ENCODE measurements around the gene ARHGEF7. TPM values are rescaled to one million over a fixed set of nuclear protein-coding genes. Genes with fewer than 3 reads are reported as not detected.

ARHGEF7 gene
- total and polyA plus RNA-seq, 2 experiments from 2014 or later: 23.6 to 58.9 TPM

DNA sequence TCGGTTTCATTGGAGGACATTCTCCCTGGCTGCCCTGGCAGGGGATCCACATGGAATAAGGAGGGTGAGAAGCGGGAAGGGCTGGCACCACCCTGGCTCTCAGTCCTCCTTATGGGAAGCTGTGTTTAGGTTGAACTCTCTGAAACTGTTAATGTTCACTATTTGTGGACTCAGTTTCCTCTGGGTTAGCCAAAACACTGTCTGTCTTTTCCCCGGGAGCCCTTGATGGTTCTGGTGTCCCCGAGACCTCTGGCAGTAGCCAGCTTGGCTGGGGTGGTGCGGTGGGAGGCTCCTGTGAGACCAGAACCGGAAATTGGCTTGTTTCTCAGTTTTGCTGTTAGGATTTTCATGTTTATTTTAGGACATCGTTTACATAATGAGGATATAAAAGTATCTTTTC, 157.0 kb downstream of the ARHGEF7 start (continued):
- no peak for TF ChIP-seq REST (IDR thresholded peaks at IDR 0.05; ENCODE audit: unreplicated experiment)
- TF ChIP-seq CREB1 (CRISPR knock-in tag; IDR thresholded peaks at IDR 0.05; ENCODE audit: low read depth): no peak
- no peak for TF ChIP-seq EZH2phosphoT487 (IDR thresholded peaks at IDR 0.05; ENCODE audit: unreplicated experiment)
- no peak for TF ChIP-seq JUNB (IDR thresholded peaks at IDR 0.05; ENCODE audit: unreplicated experiment)
- TF ChIP-seq POLR2AphosphoS5 (IDR thresholded peaks at IDR 0.05; ENCODE audit: low read depth): no peak
- no peak for TF ChIP-seq ZNF331 (CRISPR knock-in tag; IDR thresholded peaks at IDR 0.05; ENCODE audit: low read depth)
- TF ChIP-seq, protein P1, sequence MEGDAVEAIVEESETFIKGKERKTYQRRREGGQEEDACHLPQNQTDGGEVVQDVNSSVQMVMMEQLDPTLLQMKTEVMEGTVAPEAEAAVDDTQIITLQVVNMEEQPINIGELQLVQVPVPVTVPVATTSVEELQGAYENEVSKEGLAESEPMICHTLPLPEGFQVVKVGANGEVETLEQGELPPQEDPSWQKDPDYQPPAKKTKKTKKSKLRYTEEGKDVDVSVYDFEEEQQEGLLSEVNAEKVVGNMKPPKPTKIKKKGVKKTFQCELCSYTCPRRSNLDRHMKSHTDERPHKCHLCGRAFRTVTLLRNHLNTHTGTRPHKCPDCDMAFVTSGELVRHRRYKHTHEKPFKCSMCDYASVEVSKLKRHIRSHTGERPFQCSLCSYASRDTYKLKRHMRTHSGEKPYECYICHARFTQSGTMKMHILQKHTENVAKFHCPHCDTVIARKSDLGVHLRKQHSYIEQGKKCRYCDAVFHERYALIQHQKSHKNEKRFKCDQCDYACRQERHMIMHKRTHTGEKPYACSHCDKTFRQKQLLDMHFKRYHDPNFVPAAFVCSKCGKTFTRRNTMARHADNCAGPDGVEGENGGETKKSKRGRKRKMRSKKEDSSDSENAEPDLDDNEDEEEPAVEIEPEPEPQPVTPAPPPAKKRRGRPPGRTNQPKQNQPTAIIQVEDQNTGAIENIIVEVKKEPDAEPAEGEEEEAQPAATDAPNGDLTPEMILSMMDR (conservative IDR thresholded peaks at IDR 0.05; ENCODE audit: low read depth in 2 of 2): no peak
- no peak for TF ChIP-seq STAT1 (IDR thresholded peaks at IDR 0.05; ENCODE audit: unreplicated experiment)

GRCh38 chr13:111275382-111275781, 160.3 kb downstream of the ARHGEF7 start:
- H4K20me1 ChIP-seq (replicated peaks; ENCODE audit: insufficient read depth): no peaks in the 10 kb centered on the region
- peaks cover 7% of the 10 kb centered on the region for H3K79me2 ChIP-seq (replicated peaks; ENCODE audit: insufficient read depth)
- Mint-ChIP-seq H3K4me3 (no peak overlapping the region), H3K27me3 (ENCODE audit: insufficient read depth, low read depth, poor library complexity) (no peaks in the 10 kb centered on the region), H3K4me1 (no peaks in the 10 kb centered on the region), H3K9me3 (no peaks in the 10 kb centered on the region), H3K27ac (no peak overlapping the region), H3K36me3 (ENCODE audit: low read depth) (peaks cover 31% of the 10 kb centered on the region)
- H3F3A ChIP-seq (replicated peaks; ENCODE audit: low read depth): no peaks in the 10 kb centered on the region
- no peaks in the 10 kb centered on the region for H3K27me3 ChIP-seq (ENCODE audit: insufficient read depth)
- no peak overlapping the region for H3K4me3 ChIP-seq
- peaks cover 18% of the 10 kb centered on the region for H3K36me3 ChIP-seq (ENCODE audit: insufficient read depth)
- no peaks in the 10 kb centered on the region for H3K4me1 ChIP-seq (ENCODE audit: insufficient read depth)
- ATAC-seq (no peak), DNase-seq (ENCODE audit: low spot score) (no peak)
- H2AFZ ChIP-seq: no peak overlapping the region
- H3K27ac ChIP-seq (ENCODE audit: low read depth): no peak overlapping the region
- H3K4me2 ChIP-seq: no peak overlapping the region
- no peaks in the 10 kb centered on the region for H3K9me2 ChIP-seq (ENCODE audit: insufficient read depth)
- TF ChIP-seq CREB1 (CRISPR knock-in tag; IDR thresholded peaks at IDR 0.05; ENCODE audit: low read depth) (no peak), ZNF331 (CRISPR knock-in tag; IDR thresholded peaks at IDR 0.05; ENCODE audit: low read depth) (no peak), JUNB (IDR thresholded peaks at IDR 0.05; ENCODE audit: unreplicated experiment) (no peak), EZH2phosphoT487 (IDR thresholded peaks at IDR 0.05; ENCODE audit: unreplicated experiment) (no peak), POLR2AphosphoS5 (IDR thresholded peaks at IDR 0.05; ENCODE audit: low read depth) (no peak), ZNF462 (CRISPR knock-in tag; IDR thresholded peaks at IDR 0.05) (no peak), STAT1 (IDR thresholded peaks at IDR 0.05; ENCODE audit: unreplicated experiment) (no peak), ZNF114 (CRISPR knock-in tag; IDR thresholded peaks at IDR 0.05) (no peak)
- TF ChIP-seq, protein P2, sequence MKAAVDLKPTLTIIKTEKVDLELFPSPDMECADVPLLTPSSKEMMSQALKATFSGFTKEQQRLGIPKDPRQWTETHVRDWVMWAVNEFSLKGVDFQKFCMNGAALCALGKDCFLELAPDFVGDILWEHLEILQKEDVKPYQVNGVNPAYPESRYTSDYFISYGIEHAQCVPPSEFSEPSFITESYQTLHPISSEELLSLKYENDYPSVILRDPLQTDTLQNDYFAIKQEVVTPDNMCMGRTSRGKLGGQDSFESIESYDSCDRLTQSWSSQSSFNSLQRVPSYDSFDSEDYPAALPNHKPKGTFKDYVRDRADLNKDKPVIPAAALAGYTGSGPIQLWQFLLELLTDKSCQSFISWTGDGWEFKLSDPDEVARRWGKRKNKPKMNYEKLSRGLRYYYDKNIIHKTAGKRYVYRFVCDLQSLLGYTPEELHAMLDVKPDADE (IDR thresholded peaks at IDR 0.05): no peak

Measured in GM23338 (cell line).